K562 (cell line): ENCODE results near the gene WDR93. TPM values are rescaled to one million over a fixed set of nuclear protein-coding genes. Genes with fewer than 3 reads are reported as not detected.

Source experiments
- ATAC-seq: fragments of 200-7000 bp; cut with Tn5 transposase; 3 replicates; pipeline ENCODE4 v1.9.1; 2020; ENCODE audit warnings: moderate library complexity
- BruUV-seq: library from RNA; stranded (reverse); fragments of 400-500 nt; replicated peaks from 2 replicates; lab custom pipeline; 2021; lab: Mats Ljungman, UMichigan
- CTCF ChIA-PET: fragments of 300-600 bp; formaldehyde crosslinking; extraction: SDS; loops from one replicate; lab custom pipeline; 2021; ENCODE audit warnings: low intra/inter-chr PET ratio; lab: Yijun Ruan, JAX
- POLR2A ChIA-PET: fragments of 300-600, 350-650 bp; sonication (Branson Sonifier 250); formaldehyde crosslinking; extraction: SDS; loops from one replicate; lab custom pipeline; 2021; ENCODE audit warnings: antibody characterized with exemption, inconsistent platforms; lab: Yijun Ruan, JAX
- DNase-seq, 4 experiments: peaks; one replicate each; pipeline versions ENCODE4 v3.0.0 to v3.0.0-alpha.2; 2011 to 2018; ENCODE audit warnings: low spot score in 3 of 4, mixed read lengths in 3 of 4; ENCODE audit errors: extremely low read depth in 1 of 4
- FAIRE-seq: peaks from 2 replicates; lab custom pipeline; 2011; peaks lifted over from hg19 to GRCh38; lab: Jason Lieb, UNC
- H2AFZ ChIP-seq: 2 replicates; pipeline ENCODE4 v1.6.0; 2011; ENCODE audit warnings: low read depth, low read length, control low read depth, inconsistent platforms
- H3K27ac ChIP-seq: fragments of 200-600 bp; 3 replicates; pipeline ENCODE4 v1.8.0; 2011; ENCODE audit warnings: low read depth, mild to moderate bottlenecking, control low read depth, inconsistent platforms, low read length, moderate library complexity, mixed read lengths; ENCODE audit errors: extremely low read depth
- H3K27me3 ChIP-seq, 2 experiments: fragments of 300-600 bp in 1 of 2; 2 replicates in 1 of 2; 3 replicates in 1 of 2; pipeline versions ENCODE4 v1.6.0 to v1.8.0; 2011; ENCODE audit warnings: inconsistent platforms in 2 of 2, low read length in 2 of 2, mild to moderate bottlenecking in 1 of 2, mixed read lengths in 1 of 2, moderate library complexity in 1 of 2; ENCODE audit not compliant: control insufficient read depth in 2 of 2, insufficient read depth in 2 of 2
- H3K36me3 ChIP-seq: fragments of 300-600 bp; 3 replicates; pipeline ENCODE4 v1.8.0; 2011; ENCODE audit warnings: mild to moderate bottlenecking, low read length, inconsistent platforms; ENCODE audit not compliant: control insufficient read depth, insufficient read depth
- H3K4me1 ChIP-seq, 2 experiments: fragments of 200-600 bp in 1 of 2; replicated peaks in 1 of 2; 2 replicates in 1 of 2; 3 replicates in 1 of 2; pipeline versions ENCODE4 v1.5.1 to v1.8.0; 2011; ENCODE audit warnings: inconsistent platforms in 2 of 2, low read length in 2 of 2, mild to moderate bottlenecking in 1 of 2, mixed read lengths in 1 of 2, moderate library complexity in 1 of 2; ENCODE audit not compliant: control insufficient read depth in 2 of 2, insufficient read depth in 2 of 2
- H3K4me2 ChIP-seq: 2 replicates; pipeline ENCODE4 v1.6.1; 2011; ENCODE audit warnings: low read length, control low read depth, inconsistent platforms, mixed read lengths; ENCODE audit not compliant: insufficient read depth
- H3K4me3 ChIP-seq: fragments of 200-600 bp; sonication (generic), shearing (Covaris generic); 2 replicates; pipeline ENCODE4 v1.5.1; 2016; ENCODE audit warnings: control low read depth, inconsistent platforms
- H3K79me2 ChIP-seq: fragments of 200-600 bp; 3 replicates; pipeline ENCODE4 v1.8.0; 2011; ENCODE audit warnings: low read length, inconsistent platforms; ENCODE audit not compliant: control insufficient read depth, insufficient read depth
- H3K9ac ChIP-seq, 2 experiments: 2 replicates each; pipeline versions ENCODE4 v1.6.0 to v1.6.1; 2011; ENCODE audit warnings: low read depth in 2 of 2, low read length in 2 of 2, control low read depth in 1 of 2, inconsistent platforms in 1 of 2, mild to moderate bottlenecking in 1 of 2, mixed read lengths in 1 of 2; ENCODE audit not compliant: insufficient read depth in 1 of 2
- H3K9me1 ChIP-seq: one replicate; pipeline ENCODE4 v1.6.0; 2011; ENCODE audit warnings: inconsistent platforms, mild to moderate bottlenecking, low read length, moderate library complexity; ENCODE audit not compliant: control insufficient read depth, insufficient read depth
- H3K9me3 ChIP-seq: replicated peaks from 2 replicates; pipeline ENCODE4 v1.5.1; 2011; ENCODE audit warnings: low read depth, low read length, inconsistent platforms; ENCODE audit not compliant: control insufficient read depth, insufficient read depth
- H4K20me1 ChIP-seq: replicated peaks from 2 replicates; pipeline ENCODE4 v1.6.1; 2011; ENCODE audit warnings: low read length, inconsistent platforms, mixed read lengths; ENCODE audit not compliant: control insufficient read depth, insufficient read depth
- CHAMP1 ChIP-seq: fragments of 450-650 bp; IDR thresholded peaks from 2 replicates; pipeline ENCODE4 v1.6.1; 2016; ENCODE audit warnings: mild to moderate bottlenecking
- HES1 ChIP-seq: fragments of 450-650 bp; IDR thresholded peaks from 2 replicates; pipeline ENCODE4 v1.6.1; 2016; ENCODE audit warnings: low read depth, mild to moderate bottlenecking, moderate library complexity
- NCOA4 ChIP-seq: fragments of 450-650 bp; IDR thresholded peaks from 2 replicates; pipeline ENCODE4 v1.6.1; 2018; ENCODE audit warnings: mild to moderate bottlenecking; ENCODE audit not compliant: partially characterized antibody
- NEUROD1 ChIP-seq: fragments of 150-350 bp; IDR thresholded peaks from 2 replicates; pipeline ENCODE4 v1.6.1; 2014; ENCODE audit warnings: borderline replicate concordance, low read length, low read depth; ENCODE audit not compliant: partially characterized antibody
- NFYB ChIP-seq: IDR thresholded peaks from 2 replicates; pipeline ENCODE4 v1.6.1; 2011; ENCODE audit warnings: mild to moderate bottlenecking, moderate library complexity; ENCODE audit not compliant: insufficient read length; ENCODE audit errors: extremely low read depth
- PHF8 ChIP-seq: fragments of 200-600 bp; sonication (generic); IDR thresholded peaks from 2 replicates; pipeline ENCODE4 v1.6.1; 2012; ENCODE audit warnings: mixed run types, mild to moderate bottlenecking, inconsistent platforms, low read length, moderate library complexity, borderline replicate concordance
- ZBTB34 ChIP-seq: fragments of 250-450 bp; sonication (Bioruptor Pico); IDR thresholded peaks from 2 replicates; pipeline ENCODE4 v1.8.0; 2021; ENCODE audit warnings: mild to moderate bottlenecking, moderate library complexity
- ZMIZ1 ChIP-seq, 2 experiments: fragments of 150-350 bp in 1 of 2; IDR thresholded peaks; 2 replicates each; pipeline ENCODE4 v1.6.1; 2012 to 2016; ENCODE audit warnings: low read depth in 2 of 2, low read length in 2 of 2, mild to moderate bottlenecking in 1 of 2, moderate library complexity in 1 of 2
- ZNF347 ChIP-seq: fragments of 450-650 bp; formaldehyde crosslinking; IDR thresholded peaks from 2 replicates; pipeline ENCODE4 v1.4.0; 2020; ENCODE audit warnings: low read depth, mild to moderate bottlenecking, moderate library complexity
- ZNF449 ChIP-seq: fragments of 250-450 bp; sonication (Bioruptor Pico); IDR thresholded peaks from 2 replicates; pipeline ENCODE4 v1.8.0; 2022; ENCODE audit warnings: moderate library complexity, mild to moderate bottlenecking, inconsistent platforms
- ZNF584 ChIP-seq: fragments of 200-800 bp; sonication (Bioruptor generic); IDR thresholded peaks from 2 replicates; pipeline ENCODE4 v1.6.1; 2016; ENCODE audit warnings: low read depth, mild to moderate bottlenecking, missing genetic modification characterization, missing compliant biosample characterization
- ZNF830 ChIP-seq: fragments of 250-450 bp; sonication (Bioruptor Pico); IDR thresholded peaks from 2 replicates; pipeline ENCODE4 v1.5.0; 2021; ENCODE audit warnings: mild to moderate bottlenecking
- WGBS: fragments of 100-300 bp; shearing (Covaris generic); methylation state at CpG from one replicate; pipeline ENCODE4 v1.1.6; 2016; ENCODE audit warnings: low coverage, mixed read lengths; ENCODE audit not compliant: insufficient coverage; ENCODE audit errors: missing lambda C conversion rate; 5-methylcytosine and 5-hydroxymethylcytosine counted together
- in situ Hi-C: fragments of 300-500 bp; cut with MboI; formaldehyde crosslinking; loops from 4 replicates; pipeline ENCODE4 v1.15.0; 2018; ENCODE audit warnings: inconsistent platforms, mixed read lengths
- intact Hi-C: fragments of 100-400 bp; cut with micrococcal nuclease; formaldehyde crosslinking; loops from 2 replicates; pipeline ENCODE4 v1.14.2; 2022
- polyA plus RNA-seq, 8 experiments: library from polyadenylated mRNA; depleted of rRNA in 4 of 8; stranded (reverse) in 5 of 8; unstranded in 3 of 8; fragments of >200 nt; fragmentation: Nextera tagmentation in 2 of 8; fragmentation: Illumina TruSeq in 1 of 8; extraction: Ambion mirVana in 2 of 8; extraction: Trizol in 1 of 8; gene quantifications; 2 replicates each; pipeline versions ENCODE4 v1.2.1 to v1.2.3, GENCODE V29; 2011 to 2014; ENCODE audit warnings: inconsistent platforms in 1 of 8, missing spikeins in 1 of 8
- total RNA-seq, 7 experiments: library from RNA; depleted of rRNA in 6 of 7; stranded (reverse); fragments of >200 nt in 6 of 7; fragmentation: Illumina TruSeq in 2 of 7; extraction: Trizol in 2 of 7; gene quantifications; 2 replicates each; pipeline versions ENCODE4 v1.2.1 to v1.2.3, GENCODE V29; 2011 to 2021; ENCODE audit warnings: low replicate concordance in 1 of 7

WDR93 gene
- total and polyA plus RNA-seq, 9 of the 15 experiments (the other 6 are each of a cell fraction or from before 2014, with no cell fraction given), result not detected

- Histone ChIP-seq H3K4me3 (no peak overlapping the region), H3K9ac (no peak overlapping the region), H3K36me3 (no peaks in the 10 kb centered on the region), H2AFZ (no peak overlapping the region), H3K9me1 (no peaks in the 10 kb centered on the region), H3K9me3 (no peaks in the 10 kb centered on the region), H3K4me2 (no peak overlapping the region), H3K27me3 (peaks cover 0 to 6% of the 10 kb centered on the region in 2 experiments; a peak in 1 of 5 replicates), H3K4me1 (peaks cover 0 to 7% of the 10 kb centered on the region in 2 experiments; a peak in 2 of 5 replicates), H4K20me1 (no peaks in the 10 kb centered on the region), H3K79me2 (no peaks in the 10 kb centered on the region), H3K27ac (no peak overlapping the region)
- ChIA-PET CTCF (no interaction called here), POLR2A (interaction anchor here (0.8 kb wide), 1 partner anchor 10 kb away, joined by 3 read pairs; no protein-coding TSS in a partner anchor)
- ATAC-seq (no peak), DNase-seq (no peak), FAIRE-seq (no peak)
- in situ Hi-C loops, result no loop called here
- intact Hi-C loops, result no loop called here
- 9% methylated on average over 5 of the region's 5 CpGs for WGBS
- no TSS peak for BruUV-seq
- no peak for TF ChIP-seq HES1
- TF ChIP-seq NEUROD1, result no peak
- TF ChIP-seq PHF8, result no peak
- no peak for TF ChIP-seq ZNF449 (CRISPR knock-in tag)
- no peak for TF ChIP-seq ZNF830
- TF ChIP-seq CHAMP1, result no peak
- TF ChIP-seq NFYB, result no peak
- TF ChIP-seq NCOA4, result no peak
- TF ChIP-seq ZNF584, result no peak
- TF ChIP-seq ZBTB34 (CRISPR knock-in tag), result no peak
- no peak for TF ChIP-seq ZNF347 (CRISPR knock-in tag)
- TF ChIP-seq ZMIZ1 (IDR thresholded peaks at IDR 0.05; ENCODE audit: low read depth in 2 of 2, low read length in 2 of 2), result no peak
These were observed 49.6 kb upstream of the WDR93 start for GRCh38 chr15:89641053-89641452.
